HG03575 (cell line): ENCODE data around the gene TRIM17.

ENCODE experiments used
- ATAC-seq: cut with Tn5 transposase; IDR thresholded peaks from one replicate; pipeline ENCODE4 v1.9.1; 2021; ENCODE audit not compliant: unreplicated experiment, insufficient number of reproducible peaks, low FRiP score; ENCODE audit errors: extremely low read depth

Gene TRIM17

DNA sequence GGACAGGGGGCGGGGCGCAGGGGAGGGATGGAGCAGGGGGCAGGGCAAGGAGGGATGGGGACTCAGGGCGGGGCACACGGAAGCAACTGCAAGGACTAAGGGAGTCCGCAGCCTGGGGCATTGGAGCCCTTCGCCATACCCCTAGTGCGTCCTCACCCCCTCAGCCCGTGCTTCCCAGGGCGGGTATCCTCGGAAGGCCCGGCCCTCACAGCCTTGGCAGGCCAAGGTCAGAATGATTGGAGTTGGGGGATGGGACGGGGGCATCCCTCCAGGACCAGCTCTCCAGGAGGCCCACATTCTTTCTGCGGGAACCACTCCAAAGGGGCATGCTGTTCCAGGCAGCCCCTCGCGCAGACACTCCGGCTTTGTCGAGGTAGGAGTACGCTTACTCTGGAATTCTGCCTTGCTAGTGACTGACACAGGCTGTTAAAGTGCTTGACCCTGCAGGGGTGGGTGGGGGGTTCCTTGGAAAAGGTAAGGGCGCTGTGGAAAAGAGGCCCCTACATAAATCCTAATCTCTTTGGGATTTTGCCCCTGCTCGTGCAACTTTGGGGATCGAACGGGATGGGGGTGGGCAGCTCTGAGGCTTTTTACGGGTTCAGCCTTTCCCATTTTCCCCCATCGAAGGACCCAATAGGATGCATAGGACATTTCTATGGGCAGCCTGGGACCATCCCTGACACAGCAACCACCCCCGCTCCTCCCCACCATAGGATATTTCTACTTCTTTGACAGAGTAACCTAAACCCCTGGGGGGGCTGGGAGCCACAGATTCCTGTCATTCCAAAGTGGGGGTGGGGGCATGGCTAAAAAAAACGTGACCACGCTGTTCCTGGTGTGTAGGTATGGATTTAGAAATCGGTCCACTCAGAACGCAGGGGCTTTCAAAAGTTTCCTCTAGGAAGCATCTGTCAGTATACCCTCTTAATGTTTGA lies 9.3 kb downstream of the TRIM17 start:
- no peak for ATAC-seq

DNA sequence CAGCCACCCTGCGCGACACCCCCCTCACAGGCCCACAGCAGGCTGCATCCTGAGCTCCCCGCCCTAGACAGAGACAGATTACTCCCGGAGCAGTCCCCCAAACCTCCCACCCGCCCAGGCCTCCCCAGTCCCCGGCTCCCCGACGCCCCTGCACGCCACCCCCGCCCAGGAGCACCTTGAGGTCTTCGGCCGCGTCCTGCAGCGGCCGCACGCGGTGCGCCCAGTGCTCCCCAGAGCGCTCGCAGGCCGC lies 10.8 kb downstream of the TRIM17 start:
- no peak for ATAC-seq

DNA sequence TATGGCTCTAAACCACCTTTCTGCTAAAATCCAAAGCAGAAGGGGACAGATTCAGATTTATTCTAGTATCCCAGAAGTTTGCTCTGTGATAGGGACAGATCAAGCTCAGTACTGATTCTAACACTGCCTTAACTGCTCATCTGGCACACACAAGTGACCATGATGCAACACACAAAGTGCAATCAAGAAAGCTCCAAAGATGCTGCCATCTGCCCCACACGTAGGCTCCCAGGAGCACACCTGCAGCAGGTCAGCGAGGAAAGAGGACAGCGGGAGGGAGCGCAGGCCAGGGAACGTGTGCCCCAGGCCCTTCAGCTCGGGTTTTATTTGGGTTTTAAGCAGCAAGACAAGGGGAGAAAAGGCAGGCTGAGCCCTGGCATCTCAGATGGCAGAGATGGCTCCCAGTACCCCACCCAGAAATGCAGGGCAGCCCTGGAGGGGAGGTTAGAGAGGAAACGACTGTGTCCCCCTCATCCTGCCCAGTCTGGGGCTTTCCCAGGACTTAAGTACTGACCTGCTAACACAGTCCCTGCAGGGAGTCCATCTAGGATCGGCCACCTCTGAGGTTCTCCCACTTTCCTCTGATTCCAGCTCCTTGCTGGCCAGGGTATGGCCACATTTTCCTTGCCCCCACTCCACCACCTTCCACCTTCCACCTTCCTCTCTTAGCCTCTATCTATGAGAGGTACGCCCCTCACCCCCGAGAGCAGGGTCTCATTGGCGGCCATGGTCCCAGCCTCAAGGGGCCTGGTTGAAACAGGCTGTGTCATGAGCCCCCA lies 11.3 kb downstream of the TRIM17 start:
- ATAC-seq: no peak

DNA sequence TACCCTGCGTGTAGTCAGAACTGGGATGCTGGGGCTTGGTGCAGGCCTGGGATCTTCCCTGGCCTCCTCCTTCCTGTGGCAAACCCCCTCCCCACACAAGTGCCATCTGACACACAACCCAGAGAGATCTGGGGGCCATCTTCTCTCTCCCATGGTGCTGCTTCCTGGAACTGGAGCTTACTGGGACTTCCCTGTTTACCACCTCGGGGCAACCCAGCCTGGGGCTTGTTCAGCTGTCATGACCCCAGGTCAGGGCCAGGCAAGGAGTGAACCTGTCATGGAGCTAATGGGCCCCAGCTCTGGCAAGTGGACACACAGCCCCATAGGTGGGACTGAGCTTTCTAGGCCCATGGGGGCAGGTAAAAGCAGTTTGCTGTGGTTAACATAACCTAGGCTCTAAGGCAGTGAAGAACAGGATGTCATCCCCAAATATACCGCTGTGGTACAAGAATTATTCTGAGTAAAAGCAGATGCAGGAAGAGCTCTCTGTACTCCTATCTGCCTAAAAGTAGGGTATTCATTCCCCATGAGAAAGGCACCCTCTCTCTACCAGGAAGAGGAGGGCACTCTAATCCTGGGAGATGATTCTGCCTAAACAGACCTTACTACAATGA lies 12.4 kb downstream of the TRIM17 start:
- no peak for ATAC-seq

DNA sequence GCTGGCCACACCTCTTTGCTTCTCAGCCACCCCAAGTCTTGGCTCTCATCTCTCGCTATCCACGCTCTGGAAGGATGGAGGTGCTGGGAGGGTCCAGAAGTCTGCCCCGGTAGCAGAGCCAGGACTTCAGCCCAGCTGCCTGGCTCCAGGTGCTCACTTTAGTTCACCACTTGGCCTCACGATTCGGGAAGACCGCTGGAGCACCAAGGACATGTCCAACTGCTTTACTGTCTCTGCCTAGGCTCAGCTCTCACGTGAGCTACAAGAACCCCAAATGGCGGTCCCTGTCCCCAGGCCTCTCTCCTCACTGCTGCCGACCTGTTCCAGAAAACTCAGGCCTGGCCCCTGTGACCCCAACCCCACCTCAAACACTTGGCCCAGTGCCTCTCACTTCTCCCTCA lies 13.4 kb downstream of the TRIM17 start:
- ATAC-seq: no peak

DNA sequence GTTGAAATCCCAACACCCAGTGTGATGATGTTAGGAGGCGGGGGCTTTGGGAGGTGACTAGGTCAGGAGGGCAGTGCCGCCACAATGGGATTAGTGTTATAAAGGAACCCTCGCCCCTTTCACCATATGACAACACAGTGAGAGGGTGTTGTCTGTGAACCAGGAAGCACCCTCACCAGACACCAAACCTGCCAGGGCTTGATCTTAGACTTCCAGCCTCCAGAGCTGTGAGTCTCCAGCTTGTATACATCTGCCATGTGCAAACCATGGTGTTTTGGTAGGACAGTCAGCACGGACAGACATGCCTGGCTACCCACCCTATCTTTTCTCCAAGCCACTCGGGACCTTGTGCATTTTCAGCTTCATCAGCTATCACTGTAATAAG lies 14.0 kb downstream of the TRIM17 start:
- no peak for ATAC-seq

DNA sequence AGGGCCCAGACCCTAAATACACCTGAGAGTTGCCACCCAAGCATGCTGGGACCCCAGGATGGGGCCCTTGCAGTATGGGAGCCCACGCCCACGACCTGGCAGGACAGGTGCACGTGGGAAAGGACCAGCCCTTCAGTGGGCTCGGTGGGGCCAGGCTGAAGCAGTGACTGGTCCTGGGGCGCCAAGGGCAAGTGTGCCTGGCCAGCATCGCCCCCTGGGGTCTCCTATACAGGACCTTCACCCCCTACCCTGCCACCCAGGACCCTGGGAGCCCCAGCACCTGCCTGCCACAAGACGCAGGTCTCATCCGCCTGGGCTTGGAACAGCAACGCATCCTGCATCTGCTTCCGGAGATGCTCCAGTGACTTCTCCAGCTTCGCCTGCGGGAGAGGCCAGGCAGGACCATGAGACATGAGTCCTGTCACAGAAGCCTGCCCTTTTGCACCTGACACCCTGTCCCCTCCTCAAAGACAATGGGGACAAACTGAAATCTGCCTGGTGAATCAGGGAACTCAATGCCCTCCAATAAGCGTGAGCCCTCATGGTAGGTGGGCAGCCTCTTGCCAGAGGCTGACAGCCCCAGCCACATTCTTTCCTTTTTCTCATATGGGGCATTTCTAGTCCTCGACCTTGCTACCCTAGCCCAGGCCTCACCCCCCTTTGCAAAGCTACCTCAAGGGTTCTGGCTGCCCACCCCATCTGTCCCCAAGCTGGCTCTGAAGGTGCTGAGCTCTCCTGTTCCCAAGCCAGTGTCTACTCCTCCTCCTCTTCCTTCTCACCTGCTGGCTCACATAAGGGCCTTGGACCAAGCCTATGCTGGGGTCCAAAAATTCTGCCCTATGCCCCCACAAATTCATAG lies 14.7 kb downstream of the TRIM17 start:
- ATAC-seq: no peak

DNA sequence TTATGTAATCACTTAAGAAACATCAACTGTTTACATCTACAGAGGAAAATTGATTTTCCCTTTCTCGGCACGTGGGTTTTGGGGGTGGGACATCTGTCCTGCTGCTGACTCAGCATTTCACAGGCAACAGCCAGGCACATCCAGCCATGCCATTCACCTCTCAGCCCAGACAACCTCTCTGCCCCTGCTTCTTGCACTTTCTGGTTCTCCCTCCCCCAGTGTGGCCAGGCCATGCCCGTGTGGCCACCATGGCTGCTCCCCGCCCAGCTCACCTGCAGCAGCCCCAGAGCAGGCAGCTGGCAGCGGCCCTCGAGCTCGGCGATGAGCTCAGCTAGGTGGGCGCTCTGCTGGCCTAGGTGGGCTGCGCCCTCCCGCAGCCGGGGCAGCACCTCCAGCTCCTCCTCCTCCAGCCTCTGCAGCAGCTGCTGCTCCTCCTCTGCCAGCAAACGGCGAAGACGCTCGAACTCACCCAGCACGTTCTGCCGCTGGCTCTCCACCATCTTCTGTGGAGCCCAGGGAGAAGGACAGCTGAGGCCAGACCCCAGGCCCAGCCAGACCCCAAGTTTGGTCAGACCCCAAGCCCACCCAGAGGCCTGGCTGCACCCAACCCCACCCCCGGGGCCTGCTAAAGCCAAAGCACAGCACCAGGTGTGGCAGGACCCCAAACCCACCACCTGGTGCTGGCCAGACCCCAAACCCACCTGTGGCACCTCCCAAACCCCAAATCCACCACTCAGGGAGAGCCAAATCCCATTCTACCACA lies 15.8 kb downstream of the TRIM17 start:
- no peak for ATAC-seq

DNA sequence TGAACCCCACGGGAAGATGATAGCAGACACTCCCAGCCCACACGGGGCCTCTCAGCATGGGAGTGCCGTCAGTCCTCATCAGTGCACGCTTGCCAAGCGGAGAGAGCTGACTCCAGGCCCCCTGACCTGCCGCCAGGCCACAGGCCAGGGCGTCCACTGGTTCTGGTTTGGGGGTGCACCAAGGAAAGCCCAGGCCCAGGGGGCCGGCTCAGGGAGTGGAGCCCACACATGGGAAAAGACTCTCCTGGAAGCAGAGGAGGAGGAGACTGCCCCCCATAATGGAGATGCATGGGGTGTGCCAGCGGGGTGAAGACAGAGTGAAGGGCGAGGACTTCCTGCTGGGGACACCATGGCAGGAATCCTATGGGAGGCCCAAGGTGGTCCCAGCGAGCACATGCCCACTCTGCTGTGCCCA lies 16.4 kb downstream of the TRIM17 start:
- no peak for ATAC-seq

DNA sequence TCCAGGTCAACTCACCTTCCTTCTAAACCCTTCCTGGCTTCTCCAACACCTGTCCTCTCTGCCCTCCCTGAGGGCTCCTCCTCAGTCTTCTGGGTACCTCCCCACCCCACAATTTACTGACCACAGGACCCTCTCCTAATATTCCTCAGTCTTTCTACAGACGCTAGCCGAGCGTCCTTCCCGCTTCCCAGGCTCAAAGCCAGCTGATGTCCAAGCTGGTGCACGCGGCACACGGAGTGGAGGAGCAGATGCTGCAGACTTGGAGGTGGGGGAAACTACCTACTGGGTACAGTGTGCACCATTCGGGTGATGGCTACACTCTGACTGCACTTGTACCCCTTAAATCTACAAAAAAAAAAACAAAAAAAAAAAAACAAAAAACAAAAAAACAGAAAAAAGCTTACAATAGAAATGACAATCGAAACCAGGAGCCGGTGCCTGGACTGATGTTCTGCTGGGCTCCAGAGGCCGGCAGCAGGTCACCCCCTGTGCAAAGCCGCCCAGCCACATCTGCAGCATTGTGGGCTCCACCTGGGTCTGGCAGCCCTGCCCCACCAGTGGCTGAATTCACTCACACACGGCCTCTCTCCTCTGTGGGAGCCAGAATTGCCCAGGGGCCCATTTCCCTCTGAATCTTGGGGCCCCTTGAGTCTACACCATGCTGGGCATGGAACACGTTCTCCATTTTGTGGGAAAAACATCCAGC lies 17.0 kb downstream of the TRIM17 start:
- no peak for ATAC-seq

DNA sequence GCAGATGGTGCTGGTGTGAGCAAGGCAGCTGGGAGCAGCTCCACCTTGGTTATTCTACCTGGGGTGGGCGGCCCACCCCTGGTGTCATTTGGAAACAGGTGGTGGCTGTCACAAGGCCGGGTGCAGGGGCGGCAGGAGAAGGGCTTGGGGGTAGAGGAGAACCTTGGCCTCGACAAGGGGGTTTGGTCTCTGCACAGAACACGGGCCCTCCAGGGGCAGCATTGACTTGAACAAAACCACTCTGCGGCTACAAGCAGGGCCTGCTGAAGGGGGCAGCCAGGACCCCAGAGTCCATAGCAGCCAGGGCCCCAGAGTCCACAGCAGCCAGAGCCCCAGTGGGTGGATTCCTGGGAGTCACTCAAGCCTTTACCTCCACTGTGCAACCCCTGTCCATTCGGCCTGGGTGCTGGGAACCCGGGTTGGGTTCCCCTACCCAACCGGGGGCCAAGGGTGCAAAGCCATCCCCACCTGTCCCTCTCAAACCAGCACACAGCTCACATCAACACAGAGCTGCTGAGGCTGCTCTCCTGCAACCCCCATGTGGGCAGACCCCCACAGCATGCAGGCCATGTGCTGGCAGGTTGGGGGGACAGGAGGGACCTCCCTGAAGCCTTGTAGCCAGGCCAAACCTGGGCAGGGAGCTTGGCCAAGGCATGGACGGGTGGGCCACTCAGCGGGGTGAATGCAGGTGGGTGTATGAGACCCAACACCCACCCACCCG lies 17.8 kb downstream of the TRIM17 start:
- no peak for ATAC-seq

DNA sequence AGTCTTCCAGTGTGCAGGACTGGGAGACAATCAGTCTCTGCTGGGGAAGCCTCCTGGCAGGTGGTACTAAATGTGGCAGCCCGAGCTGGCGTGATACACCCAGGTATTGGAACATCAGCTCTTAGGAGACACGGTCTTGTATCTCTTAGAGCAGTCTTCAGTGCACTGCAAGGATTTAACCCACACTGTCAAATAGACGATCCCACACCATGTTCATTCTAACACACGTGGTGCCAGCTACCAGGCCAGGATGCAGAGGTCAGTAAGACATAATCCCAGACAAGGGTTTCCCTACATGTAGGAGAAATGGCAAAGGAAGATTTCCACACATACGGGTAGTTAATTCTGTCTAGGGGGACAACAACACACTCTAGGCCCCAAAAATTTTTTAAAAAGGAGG lies 18.7 kb downstream of the TRIM17 start:
- no peak for ATAC-seq

DNA sequence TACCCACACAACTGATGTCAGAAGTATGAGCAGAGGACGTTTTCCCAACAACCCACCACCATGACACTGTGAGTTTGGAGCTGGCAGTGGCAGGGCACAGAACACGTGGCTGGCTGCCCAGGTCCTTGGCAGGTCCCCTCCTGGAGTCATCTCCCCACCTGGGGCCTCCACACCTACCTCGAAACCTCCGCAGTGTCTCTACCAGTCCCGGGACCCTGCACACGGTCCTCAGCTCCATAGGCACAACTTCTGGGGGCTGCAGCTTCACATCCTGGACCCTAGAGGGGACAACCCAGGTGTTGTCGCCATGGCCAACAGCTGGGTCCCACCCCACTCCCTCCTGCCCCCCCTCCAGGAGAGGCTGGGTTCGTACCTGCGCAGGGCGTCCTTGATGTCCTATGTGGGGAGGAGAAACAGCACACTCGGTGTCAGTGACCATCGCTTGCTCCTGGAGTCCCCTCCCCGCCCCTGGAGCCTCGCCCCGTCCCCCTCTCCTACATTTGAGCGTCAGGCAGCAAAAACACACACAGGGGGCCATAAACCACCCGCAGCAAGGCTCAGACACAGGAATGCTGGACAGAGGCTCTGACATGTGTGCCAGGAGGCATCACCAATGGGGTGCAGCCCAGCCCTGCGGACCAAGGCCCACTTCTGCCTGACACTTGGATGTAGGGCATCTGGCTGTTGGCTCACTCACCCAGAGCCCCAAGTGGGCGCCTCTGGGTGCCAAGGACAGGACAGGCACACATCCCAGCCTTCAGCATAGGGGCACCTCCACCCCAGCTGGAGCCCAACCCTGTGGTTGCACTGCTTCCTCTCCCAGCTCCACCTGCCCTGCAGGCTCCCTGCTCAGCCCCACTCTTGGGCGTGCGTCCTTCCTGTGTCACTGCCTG lies 19.6 kb downstream of the TRIM17 start:
- no peak for ATAC-seq

DNA sequence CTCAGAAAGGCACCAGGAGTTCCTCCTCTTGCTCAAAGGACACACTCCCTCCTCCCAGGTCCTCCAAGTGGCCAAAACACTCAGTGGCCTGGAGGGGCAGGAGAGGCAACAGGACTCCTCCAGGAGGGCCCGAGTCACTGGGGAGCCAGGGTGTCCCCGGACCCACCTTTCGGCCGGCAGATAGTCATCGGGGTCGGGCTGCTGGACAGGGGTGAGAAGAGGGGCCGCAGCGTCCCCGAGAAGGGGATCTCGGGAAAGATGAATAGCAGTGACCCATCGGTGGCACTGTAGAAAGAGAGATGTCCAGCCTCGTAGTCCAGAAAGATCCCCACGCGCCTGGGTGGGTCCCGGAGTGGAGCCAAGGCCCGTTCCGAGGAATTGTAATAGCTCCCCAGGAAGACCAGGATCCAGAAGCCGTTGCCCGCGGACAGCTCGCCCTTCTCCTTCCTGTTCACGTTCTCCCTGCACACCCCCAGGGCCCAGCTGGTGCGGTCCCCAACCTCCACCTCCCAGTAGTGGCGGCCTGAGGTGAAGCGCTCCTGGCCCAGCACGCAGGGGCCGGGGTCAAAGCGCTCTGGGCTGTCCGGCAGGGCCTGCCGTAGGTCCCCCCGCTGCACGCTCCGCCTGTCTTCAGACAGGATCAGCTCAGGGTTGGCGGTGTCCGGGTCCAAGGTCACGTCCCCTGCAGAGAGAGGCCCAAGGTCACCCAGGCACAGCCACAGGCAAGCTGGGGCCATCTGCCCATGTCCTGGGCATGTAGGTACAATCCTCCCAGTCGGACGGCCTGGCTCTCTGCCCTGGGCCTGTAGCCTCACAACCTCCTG lies 21.9 kb downstream of the TRIM17 start:
- no peak for ATAC-seq

DNA sequence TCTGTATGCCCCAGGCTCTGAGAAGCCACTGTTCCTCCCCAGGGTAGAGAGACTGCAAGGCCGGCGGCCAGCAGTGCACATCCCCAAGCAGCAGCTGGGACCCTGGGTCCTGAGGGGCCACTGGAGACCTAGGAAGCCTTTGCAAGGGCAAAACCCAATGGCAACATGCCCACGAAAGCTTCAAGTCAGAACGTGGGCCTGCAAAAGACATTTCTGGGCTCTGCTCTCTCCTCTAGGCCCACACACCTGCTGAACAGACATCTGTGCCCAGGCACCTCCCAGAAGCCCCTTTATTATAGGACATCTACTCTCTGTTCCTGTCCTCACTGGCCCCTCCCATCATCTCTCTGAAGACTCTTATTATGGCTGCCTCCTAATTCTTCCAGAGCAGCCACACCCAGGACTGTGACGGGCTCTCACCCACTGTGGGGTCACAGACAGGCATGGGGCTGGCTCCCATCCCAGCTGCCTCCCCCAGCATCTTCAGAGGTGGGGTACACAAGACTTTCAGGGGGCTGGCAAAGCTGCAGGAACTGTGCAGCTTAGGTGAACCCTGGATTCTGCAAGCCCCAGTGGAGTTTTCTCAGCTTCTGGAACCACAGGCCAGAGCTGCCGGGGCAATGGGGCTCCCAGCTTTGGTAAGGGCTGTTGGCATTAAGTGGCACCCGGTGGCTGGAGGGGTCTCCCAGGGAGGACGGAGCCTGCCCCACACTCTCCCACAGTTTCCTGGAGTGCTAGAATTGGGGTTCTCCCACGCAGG lies 22.7 kb downstream of the TRIM17 start:
- ATAC-seq: no peak
